Measurements from ENCODE around the gene ALB.

ALB gene

GRCh38 chr4:73432169-73433000, 28.3 kb downstream of the ALB start:
- DNase-seq: no peak

- no peak for DNase-seq
Measured at GRCh38 chr4:73433140-73433539, 29.1 kb downstream of the ALB start.

- no peak for DNase-seq
Measured at GRCh38 chr4:73434311-73434710, 30.2 kb downstream of the ALB start.

- DNase-seq: no peak
Measured at GRCh38 chr4:73435984-73436383, 31.9 kb downstream of the ALB start, which contains the start of gene AFP. AFP (plus strand) TSS chr4:73436221; CDS start chr4:73436263, 42 bp downstream.

- DNase-seq: no peak
Measured at GRCh38 chr4:73436674-73437557, 32.8 kb downstream of the ALB start.

GRCh38 chr4:73437558-73437956, 33.5 kb downstream of the ALB start:
- DNase-seq: no peak

GRCh38 chr4:73438048-73438447, 34.0 kb downstream of the ALB start:
- DNase-seq: no peak

GRCh38 chr4:73438582-73439215, 34.6 kb downstream of the ALB start:
- DNase-seq: no peak

GRCh38 chr4:73439445-73439844, 35.4 kb downstream of the ALB start:
- DNase-seq: no peak

- DNase-seq: no peak
Measured at GRCh38 chr4:73439991-73440390, 35.9 kb downstream of the ALB start.

GRCh38 chr4:73440653-73441052, 36.6 kb downstream of the ALB start:
- DNase-seq: no peak

GRCh38 chr4:73442275-73442674, 38.2 kb downstream of the ALB start:
- no peak for DNase-seq

GRCh38 chr4:73443224-73443623, 39.1 kb downstream of the ALB start:
- DNase-seq: no peak

GRCh38 chr4:73445383-73446335, 41.6 kb downstream of the ALB start:
- no peak for DNase-seq

- DNase-seq: peak; percentile 46
Measured at GRCh38 chr4:73446336-73446938, 42.4 kb downstream of the ALB start.

- no peak for DNase-seq
Measured at GRCh38 chr4:73447671-73448070, 43.6 kb downstream of the ALB start.

GRCh38 chr4:73448448-73449203, 44.5 kb downstream of the ALB start:
- DNase-seq: no peak

- no peak for DNase-seq
Measured at GRCh38 chr4:73450398-73451004, 46.4 kb downstream of the ALB start.

- peak; percentile 50 for DNase-seq
Measured at GRCh38 chr4:73451404-73451803, 47.3 kb downstream of the ALB start.

- peak; percentile 75 for DNase-seq
Measured at GRCh38 chr4:73451981-73452747, 48.1 kb downstream of the ALB start.
